K562 (cell line): Measurements from ENCODE around the gene C11orf91. TPM values are rescaled to one million over a fixed set of nuclear protein-coding genes. Genes with fewer than 3 reads are reported as not detected.

Experiments used
- CBX8 ChIP-seq: fragments of 200-600 bp; sonication (generic); IDR thresholded peaks from 2 replicates; pipeline ENCODE4 v1.6.1; 2012; ENCODE audit warnings: borderline replicate concordance, mixed run types, low read depth, mild to moderate bottlenecking, moderate library complexity, mixed read lengths, low read length, control low read depth, inconsistent platforms; ENCODE audit not compliant: poor library complexity, severe bottlenecking; ENCODE audit errors: extremely low read depth
- DACH1 ChIP-seq: fragments of 450-650 bp; IDR thresholded peaks from 2 replicates; pipeline ENCODE4 v1.6.1; 2018; ENCODE audit not compliant: partially characterized antibody
- KAT8 ChIP-seq: fragments of 450-650 bp; IDR thresholded peaks from 2 replicates; pipeline ENCODE4 v1.6.1; 2016; ENCODE audit warnings: low read depth, mild to moderate bottlenecking
- KDM2B ChIP-seq: fragments of 250-450 bp; sonication (Bioruptor Pico); IDR thresholded peaks from 2 replicates; pipeline ENCODE4 v1.8.0; 2021; ENCODE audit warnings: mild to moderate bottlenecking, moderate library complexity
- RBM14 ChIP-seq: fragments of 200-400 bp; formaldehyde crosslinking; IDR thresholded peaks from 2 replicates; pipeline ENCODE4 v1.6.1; 2018; ENCODE audit warnings: low read depth, mild to moderate bottlenecking, low read length, moderate library complexity, borderline replicate concordance; ENCODE audit not compliant: insufficient read depth
- RHOXF2B ChIP-seq: fragments of 250-450 bp; sonication (Bioruptor Pico); conservative IDR thresholded peaks from 2 replicates; pipeline ENCODE4 v1.5.1; 2021
- SRF ChIP-seq, 2 experiments: fragments of 250-450, 450-650 bp in 1 of 2; sonication (Bioruptor Pico) in 1 of 2; sonication (generic) in 1 of 2; formaldehyde crosslinking; IDR thresholded peaks; 2 replicates each; pipeline versions ENCODE4 v1.5.0 to v1.5.1; 2020 to 2022; ENCODE audit warnings: mild to moderate bottlenecking in 1 of 2, missing genetic modification reagents in 1 of 2
- SRSF9 ChIP-seq: fragments of 200-400 bp; formaldehyde crosslinking; IDR thresholded peaks from 2 replicates; pipeline ENCODE4 v1.6.1; 2017; ENCODE audit warnings: low read depth, low read length, borderline replicate concordance
- ZNF232 ChIP-seq: sonication (generic); formaldehyde crosslinking; IDR thresholded peaks from 2 replicates; pipeline ENCODE4 v1.8.0; 2022; ENCODE audit warnings: mild to moderate bottlenecking, missing genetic modification reagents
- ZNF77 ChIP-seq: fragments of 250-450 bp; sonication (Bioruptor Pico); IDR thresholded peaks from 2 replicates; pipeline ENCODE4 v1.5.0; 2020
- polyA plus RNA-seq, 8 experiments: library from polyadenylated mRNA; depleted of rRNA in 4 of 8; stranded (reverse) in 5 of 8; unstranded in 3 of 8; fragments of >200 nt; fragmentation: Nextera tagmentation in 2 of 8; fragmentation: Illumina TruSeq in 1 of 8; extraction: Ambion mirVana in 2 of 8; extraction: Trizol in 1 of 8; gene quantifications; 2 replicates each; pipeline versions ENCODE4 v1.2.1 to v1.2.3, GENCODE V29; 2011 to 2014; ENCODE audit warnings: inconsistent platforms in 1 of 8, missing spikeins in 1 of 8
- total RNA-seq, 7 experiments: library from RNA; depleted of rRNA in 6 of 7; stranded (reverse); fragments of >200 nt in 6 of 7; fragmentation: Illumina TruSeq in 2 of 7; extraction: Trizol in 2 of 7; gene quantifications; 2 replicates each; pipeline versions ENCODE4 v1.2.1 to v1.2.3, GENCODE V29; 2011 to 2021; ENCODE audit warnings: low replicate concordance in 1 of 7
- TF ChIP-seq, protein P1 (sequence below): IDR thresholded peaks from 2 replicates; pipeline ENCODE4 v1.6.1; 2012; ENCODE audit warnings: low read depth, low read length, improper control_type of control experiment, borderline replicate concordance
- TF ChIP-seq, protein P2 (sequence below): fragments of 450-650 bp; formaldehyde crosslinking; IDR thresholded peaks from 2 replicates; pipeline ENCODE4 v1.4.0; 2022; ENCODE audit warnings: missing genetic modification characterization
- TF ChIP-seq, protein P3 (sequence below), 2 experiments: fragments of 450-650 bp; conservative IDR thresholded peaks; 2 replicates each; pipeline ENCODE4 v1.6.1; 2017; ENCODE audit warnings: mild to moderate bottlenecking in 2 of 2, moderate library complexity in 2 of 2
- TF ChIP-seq, protein P4 (sequence below): fragments of 250-450 bp; sonication (Bioruptor Pico); IDR thresholded peaks from 2 replicates; pipeline ENCODE4 v1.4.0; 2020; ENCODE audit warnings: mild to moderate bottlenecking, moderate library complexity, borderline replicate concordance
- TF ChIP-seq, protein P5 (sequence below), 2 experiments: IDR thresholded peaks; 2 replicates each; pipeline ENCODE4 v1.6.1; 2011; ENCODE audit warnings: borderline replicate concordance in 1 of 2, control low read depth in 1 of 2, low read depth in 1 of 2, low read length in 1 of 2, mild to moderate bottlenecking in 1 of 2, mixed read lengths in 1 of 2, moderate library complexity in 1 of 2; ENCODE audit not compliant: insufficient read depth in 1 of 2, insufficient read length in 1 of 2, poor library complexity in 1 of 2, severe bottlenecking in 1 of 2; ENCODE audit errors: extremely low read depth in 1 of 2

Gene C11orf91
- total and polyA plus RNA-seq, 9 of the 15 experiments (the other 6 are each of a cell fraction or from before 2014, with no cell fraction given) = not detected

GRCh38 chr11:33700502-33701271, at the start of gene C11orf91 (continued):
- TF ChIP-seq CBX8 = no peak
- TF ChIP-seq, protein P1, sequence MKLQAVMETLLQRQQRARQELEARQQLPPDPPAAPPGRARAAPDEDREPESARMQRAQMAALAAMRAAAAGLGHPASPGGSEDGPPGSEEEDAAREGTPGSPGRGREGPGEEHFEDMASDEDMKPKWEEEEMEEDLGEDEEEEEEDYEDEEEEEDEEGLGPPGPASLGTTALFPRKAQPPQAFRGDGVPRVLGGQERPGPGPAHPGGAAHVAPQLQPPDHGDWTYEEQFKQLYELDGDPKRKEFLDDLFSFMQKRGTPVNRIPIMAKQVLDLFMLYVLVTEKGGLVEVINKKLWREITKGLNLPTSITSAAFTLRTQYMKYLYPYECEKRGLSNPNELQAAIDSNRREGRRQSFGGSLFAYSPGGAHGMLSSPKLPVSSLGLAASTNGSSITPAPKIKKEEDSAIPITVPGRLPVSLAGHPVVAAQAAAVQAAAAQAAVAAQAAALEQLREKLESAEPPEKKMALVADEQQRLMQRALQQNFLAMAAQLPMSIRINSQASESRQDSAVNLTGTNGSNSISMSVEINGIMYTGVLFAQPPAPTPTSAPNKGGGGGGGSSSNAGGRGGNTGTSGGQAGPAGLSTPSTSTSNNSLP = no peak
- TF ChIP-seq ZNF232 = no peak
- TF ChIP-seq RHOXF2B (CRISPR knock-in tag) = no peak
- no peak for TF ChIP-seq ZNF77 (CRISPR knock-in tag)
- TF ChIP-seq, protein P2, sequence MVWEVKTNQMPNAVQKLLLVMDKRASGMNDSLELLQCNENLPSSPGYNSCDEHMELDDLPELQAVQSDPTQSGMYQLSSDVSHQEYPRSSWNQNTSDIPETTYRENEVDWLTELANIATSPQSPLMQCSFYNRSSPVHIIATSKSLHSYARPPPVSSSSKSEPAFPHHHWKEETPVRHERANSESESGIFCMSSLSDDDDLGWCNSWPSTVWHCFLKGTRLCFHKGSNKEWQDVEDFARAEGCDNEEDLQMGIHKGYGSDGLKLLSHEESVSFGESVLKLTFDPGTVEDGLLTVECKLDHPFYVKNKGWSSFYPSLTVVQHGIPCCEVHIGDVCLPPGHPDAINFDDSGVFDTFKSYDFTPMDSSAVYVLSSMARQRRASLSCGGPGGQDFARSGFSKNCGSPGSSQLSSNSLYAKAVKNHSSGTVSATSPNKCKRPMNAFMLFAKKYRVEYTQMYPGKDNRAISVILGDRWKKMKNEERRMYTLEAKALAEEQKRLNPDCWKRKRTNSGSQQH (CRISPR knock-in tag) = peak; percentile 66; the same call in 1 of the 2 replicates
- TF ChIP-seq RBM14 = no peak
- TF ChIP-seq, protein P3, sequence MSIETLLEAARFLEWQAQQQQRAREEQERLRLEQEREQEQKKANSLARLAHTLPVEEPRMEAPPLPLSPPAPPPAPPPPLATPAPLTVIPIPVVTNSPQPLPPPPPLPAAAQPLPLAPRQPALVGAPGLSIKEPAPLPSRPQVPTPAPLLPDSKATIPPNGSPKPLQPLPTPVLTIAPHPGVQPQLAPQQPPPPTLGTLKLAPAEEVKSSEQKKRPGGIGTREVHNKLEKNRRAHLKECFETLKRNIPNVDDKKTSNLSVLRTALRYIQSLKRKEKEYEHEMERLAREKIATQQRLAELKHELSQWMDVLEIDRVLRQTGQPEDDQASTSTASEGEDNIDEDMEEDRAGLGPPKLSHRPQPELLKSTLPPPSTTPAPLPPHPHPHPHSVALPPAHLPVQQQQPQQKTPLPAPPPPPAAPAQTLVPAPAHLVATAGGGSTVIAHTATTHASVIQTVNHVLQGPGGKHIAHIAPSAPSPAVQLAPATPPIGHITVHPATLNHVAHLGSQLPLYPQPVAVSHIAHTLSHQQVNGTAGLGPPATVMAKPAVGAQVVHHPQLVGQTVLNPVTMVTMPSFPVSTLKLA (conservative IDR thresholded peaks at IDR 0.05) = peak in 1 of 2 experiments; percentile 58; a peak in 1 of 4 replicates
- no peak for TF ChIP-seq KAT8
- no peak for TF ChIP-seq DACH1
- TF ChIP-seq, protein P4, sequence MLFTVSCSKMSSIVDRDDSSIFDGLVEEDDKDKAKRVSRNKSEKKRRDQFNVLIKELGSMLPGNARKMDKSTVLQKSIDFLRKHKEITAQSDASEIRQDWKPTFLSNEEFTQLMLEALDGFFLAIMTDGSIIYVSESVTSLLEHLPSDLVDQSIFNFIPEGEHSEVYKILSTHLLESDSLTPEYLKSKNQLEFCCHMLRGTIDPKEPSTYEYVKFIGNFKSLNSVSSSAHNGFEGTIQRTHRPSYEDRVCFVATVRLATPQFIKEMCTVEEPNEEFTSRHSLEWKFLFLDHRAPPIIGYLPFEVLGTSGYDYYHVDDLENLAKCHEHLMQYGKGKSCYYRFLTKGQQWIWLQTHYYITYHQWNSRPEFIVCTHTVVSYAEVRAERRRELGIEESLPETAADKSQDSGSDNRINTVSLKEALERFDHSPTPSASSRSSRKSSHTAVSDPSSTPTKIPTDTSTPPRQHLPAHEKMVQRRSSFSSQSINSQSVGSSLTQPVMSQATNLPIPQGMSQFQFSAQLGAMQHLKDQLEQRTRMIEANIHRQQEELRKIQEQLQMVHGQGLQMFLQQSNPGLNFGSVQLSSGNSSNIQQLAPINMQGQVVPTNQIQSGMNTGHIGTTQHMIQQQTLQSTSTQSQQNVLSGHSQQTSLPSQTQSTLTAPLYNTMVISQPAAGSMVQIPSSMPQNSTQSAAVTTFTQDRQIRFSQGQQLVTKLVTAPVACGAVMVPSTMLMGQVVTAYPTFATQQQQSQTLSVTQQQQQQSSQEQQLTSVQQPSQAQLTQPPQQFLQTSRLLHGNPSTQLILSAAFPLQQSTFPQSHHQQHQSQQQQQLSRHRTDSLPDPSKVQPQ (CRISPR knock-in tag) = no peak
- no peak for TF ChIP-seq SRSF9
- TF ChIP-seq SRF (CRISPR knock-in tag; IDR thresholded peaks at IDR 0.05) = peak in 1 of 2 experiments; percentile 61; a peak in 1 of 4 replicates
- no peak for TF ChIP-seq KDM2B (CRISPR knock-in tag)
- TF ChIP-seq, protein P5, sequence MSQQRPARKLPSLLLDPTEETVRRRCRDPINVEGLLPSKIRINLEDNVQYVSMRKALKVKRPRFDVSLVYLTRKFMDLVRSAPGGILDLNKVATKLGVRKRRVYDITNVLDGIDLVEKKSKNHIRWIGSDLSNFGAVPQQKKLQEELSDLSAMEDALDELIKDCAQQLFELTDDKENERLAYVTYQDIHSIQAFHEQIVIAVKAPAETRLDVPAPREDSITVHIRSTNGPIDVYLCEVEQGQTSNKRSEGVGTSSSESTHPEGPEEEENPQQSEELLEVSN (IDR thresholded peaks at IDR 0.05; ENCODE audit: borderline replicate concordance in 1 of 2, extremely low read depth in 1 of 2, insufficient read depth in 1 of 2, insufficient read length in 1 of 2, low read depth in 1 of 2, low read length in 1 of 2, poor library complexity in 1 of 2, severe bottlenecking in 1 of 2) = peak in 1 of 2 experiments; percentile 41
